ENCODE measurements around the gene GNL3.

Gene GNL3

DNA sequence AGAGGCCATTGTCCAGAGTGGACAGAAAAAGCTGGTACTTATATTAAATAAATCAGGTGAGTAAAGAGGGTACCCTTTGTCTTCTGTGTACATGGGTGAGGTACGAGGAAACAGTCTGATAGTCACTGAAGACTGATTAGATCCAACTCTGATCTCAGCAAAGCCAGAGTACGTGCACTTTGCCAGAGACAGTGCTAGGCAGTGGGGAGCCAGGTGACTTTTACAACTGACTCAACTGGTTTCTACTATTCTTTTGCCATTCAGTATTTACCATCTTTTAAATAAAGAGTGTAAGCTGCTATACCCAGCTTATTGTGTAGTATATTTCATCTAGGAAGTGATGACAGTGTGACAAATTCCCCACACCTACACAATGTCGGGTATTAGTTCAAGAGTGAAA, 3.3 kb downstream of the GNL3 start:
- no peak for DNase-seq (ENCODE audit: low read depth)

- no peak for DNase-seq (ENCODE audit: low read depth)
These were observed 4.7 kb downstream of the GNL3 start for GRCh38 chr3:52690560-52690959.

DNA sequence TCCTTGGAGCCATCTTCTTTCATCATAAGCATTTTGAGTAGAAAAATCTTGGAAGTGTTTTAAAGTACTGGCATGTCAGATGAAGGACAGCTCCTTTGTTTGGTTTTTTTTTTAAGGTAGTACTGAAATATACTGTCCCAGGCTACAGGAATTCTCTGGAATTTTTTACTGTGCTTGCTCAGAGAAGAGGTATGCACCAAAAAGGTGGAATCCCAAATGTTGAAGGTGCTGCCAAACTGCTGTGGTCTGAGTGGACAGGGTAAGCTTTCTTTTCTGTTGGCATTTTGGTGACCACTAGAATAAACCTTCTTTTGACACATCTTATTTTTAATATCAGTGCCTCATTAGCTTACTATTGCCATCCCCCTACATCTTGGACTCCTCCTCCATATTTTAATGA, 7.2 kb downstream of the GNL3 start:
- DNase-seq (ENCODE audit: low read depth): no peak

- DNase-seq (ENCODE audit: low read depth): no peak
These were observed 8.8 kb downstream of the GNL3 start for GRCh38 chr3:52694528-52695189.

DNA sequence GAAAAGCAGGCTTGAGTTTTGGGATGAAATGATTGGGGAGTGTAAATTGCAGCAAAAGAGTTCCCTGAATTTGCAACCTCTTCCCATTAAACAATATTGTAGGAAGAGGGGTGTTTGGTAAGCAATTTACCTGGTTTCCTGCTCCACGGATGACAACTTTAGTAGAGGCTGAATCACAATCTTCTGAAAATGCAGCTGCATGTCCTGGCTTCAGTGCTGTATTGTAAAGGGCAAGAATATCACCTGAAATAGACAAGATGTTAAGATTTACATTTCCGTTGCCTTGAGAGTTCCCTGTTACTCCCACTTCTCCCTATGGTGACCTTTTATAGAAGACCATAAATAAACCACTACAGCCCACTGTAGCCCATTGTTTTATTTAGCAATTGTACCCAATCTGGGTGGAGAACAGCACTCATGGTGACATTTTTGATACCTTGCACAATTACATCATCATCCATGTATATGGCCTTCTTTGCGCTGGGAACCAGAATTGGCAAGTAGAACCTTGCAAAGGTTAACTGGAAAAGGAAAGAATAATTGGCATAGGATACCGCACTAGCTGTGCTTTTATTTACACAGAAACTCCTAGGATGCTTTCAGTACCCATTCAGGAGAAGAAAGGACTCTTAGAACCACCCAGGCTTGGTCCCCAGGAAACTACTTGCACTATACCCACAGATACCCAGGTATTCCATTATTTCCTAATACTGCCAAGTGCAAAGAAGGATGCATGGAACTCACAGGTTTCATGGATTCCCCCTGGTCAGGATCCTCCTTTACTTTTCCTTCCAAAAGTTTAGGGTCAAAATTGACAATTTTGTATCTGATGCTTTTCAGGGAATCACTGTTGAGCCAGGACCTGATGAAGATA, 10.2 kb downstream of the GNL3 start:
- DNase-seq (ENCODE audit: low read depth): no peak

DNA sequence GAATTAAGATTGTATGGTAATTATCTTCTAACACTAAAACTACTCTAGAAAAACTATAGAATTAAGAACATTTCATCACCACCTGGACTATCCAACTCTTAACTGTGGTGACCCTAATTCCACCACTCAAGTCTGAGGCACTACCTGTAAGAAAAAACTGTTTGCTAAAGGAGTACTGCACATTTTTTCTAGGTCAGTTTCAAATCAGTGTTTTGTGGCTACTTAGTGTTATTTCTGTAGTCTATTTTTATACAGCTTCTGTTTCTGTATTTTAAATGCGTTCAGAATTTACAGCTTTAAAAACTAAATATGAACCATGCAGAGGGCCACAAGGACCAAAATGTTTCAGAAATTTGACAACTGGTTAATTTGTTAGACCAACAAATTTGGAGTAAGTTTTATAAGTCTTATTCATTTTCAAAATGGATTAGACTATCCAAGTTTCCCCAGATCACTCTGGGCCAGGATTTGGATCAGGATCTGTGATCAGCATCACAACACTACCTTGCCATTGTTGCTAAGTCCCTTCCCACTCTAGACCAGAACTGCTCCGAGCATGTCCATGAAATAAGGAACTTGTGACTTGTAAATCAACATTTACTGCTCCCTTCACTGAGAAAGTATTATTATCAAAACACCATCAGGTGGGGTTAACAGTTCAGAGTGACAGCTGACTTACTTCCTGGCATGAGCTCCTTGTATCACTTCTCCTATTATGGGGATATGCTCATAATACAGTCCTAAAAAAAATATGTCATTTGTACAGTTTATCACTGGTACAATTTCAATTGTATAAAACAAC, 11.2 kb downstream of the GNL3 start:
- no peak for DNase-seq (ENCODE audit: low read depth)

DNA sequence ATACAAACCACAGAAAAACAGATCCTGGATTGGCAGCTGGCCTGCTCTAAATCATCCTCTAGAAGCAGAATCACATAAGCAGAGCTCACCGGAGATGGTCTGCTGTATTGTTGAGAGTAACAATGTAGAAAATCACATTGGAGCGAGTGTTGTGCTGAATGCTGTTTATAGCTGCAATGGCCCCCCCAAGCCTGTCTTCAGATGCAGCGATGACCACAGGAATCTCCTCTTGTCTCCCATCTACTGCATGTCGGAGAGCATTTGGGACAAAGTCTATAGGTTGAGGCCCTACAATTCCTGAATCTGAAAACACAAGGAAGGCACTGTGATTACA, 11.8 kb downstream of the GNL3 start:
- DNase-seq (ENCODE audit: low read depth): no peak

GRCh38 chr3:52703341-52703740, 17.5 kb downstream of the GNL3 start:
- no peak for DNase-seq (ENCODE audit: low read depth)

GRCh38 chr3:52704611-52705437, 19.0 kb downstream of the GNL3 start:
- DNase-seq (ENCODE audit: low read depth): no peak

DNA sequence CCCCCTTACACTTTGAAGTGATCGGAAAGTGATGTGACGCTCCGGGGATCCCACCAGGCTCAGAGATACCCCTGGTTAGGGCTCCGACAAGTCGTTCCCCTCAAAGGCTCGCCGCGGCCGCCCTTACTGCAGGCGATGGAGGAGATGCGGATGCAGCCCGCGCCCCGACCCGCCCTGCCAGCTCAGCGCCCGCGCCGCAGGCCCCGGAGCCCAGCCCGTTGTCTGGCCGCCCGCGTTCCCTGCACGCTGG, 19.5 kb downstream of the GNL3 start:
- no peak for DNase-seq (ENCODE audit: low read depth)

DNA sequence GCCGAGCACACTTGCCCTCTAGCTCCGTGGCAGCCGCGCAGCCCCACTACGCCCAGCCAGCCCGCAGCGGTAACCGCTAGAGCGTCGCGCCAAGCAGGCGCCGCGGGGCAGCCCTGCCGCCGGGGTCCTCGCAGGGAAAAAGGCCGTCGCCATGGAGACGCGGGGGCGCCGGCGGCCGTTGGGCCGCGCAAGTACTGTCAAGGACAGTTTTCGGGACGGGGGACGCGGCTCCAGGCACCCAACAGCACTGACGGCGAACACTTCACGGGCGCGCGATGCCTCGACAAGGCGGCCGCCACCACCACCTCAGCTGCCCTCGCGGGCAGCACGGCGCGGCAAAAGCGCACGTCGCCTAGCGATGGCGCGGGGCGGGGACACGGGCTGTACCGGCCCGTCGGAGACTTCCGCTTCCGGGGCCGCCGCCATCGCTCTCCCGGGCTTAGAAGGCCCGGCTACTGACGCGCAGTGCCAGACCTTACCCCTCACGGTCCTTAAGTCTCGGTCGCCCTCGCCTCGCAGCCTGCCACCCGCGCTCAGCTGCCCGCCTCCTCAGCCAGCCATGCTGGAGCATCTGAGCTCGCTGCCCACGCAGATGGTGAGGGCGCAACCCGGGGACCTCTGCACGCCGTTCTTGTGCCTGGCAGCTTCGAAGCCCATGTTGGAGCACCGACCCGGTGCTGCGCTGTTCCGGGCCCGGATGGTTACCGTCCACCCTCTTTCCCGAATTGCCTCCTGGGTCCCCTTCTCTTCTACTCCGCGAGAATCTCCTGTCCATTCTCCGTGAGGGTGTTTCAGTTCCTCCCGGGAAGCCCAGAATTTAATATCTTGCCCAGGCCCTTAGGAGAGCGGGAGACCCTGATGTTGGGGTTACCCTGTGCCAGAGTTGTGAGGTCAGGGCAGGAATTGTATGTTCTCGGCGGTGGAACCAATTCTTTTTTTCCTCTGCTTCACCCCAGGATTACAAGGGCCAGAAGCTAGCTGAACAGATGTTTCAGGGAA, 20.2 kb downstream of the GNL3 start, which contains the start of the genes GLT8D1 and SPCS1:
Gene GLT8D1, minus strand, starts transcription at position 104 of the 999 bp plus-strand sequence. CDS start 5,331 bp downstream, outside the sequence.
Gene SPCS1, plus strand, starts transcription at position 419 of the 999 bp plus-strand sequence. Its CDS starts 141 bp downstream, at position 560.
- DNase-seq (ENCODE audit: low read depth): peak; percentile 78

DNA sequence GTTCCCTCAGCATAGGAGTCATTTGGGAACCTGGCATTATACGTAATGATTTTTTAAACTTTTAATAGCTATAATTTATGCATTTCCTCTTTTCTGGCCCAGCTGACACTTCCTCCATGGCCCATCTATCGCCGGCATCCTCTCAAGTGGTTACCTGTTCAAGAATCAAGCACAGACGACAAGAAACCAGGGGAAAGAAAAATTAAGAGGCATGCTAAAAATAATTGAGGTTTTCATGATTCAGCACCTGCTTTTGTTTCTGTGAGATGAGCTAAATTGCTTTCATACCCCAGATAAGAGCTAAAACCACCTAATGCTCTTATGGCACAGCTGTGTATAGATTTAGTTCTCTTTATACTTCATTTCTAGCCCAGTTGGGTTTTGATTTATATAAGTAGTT, 21.8 kb downstream of the GNL3 start:
- no peak for DNase-seq (ENCODE audit: low read depth)

GRCh38 chr3:52710512-52710911, 24.7 kb downstream of the GNL3 start:
- DNase-seq (ENCODE audit: low read depth): no peak

DNA sequence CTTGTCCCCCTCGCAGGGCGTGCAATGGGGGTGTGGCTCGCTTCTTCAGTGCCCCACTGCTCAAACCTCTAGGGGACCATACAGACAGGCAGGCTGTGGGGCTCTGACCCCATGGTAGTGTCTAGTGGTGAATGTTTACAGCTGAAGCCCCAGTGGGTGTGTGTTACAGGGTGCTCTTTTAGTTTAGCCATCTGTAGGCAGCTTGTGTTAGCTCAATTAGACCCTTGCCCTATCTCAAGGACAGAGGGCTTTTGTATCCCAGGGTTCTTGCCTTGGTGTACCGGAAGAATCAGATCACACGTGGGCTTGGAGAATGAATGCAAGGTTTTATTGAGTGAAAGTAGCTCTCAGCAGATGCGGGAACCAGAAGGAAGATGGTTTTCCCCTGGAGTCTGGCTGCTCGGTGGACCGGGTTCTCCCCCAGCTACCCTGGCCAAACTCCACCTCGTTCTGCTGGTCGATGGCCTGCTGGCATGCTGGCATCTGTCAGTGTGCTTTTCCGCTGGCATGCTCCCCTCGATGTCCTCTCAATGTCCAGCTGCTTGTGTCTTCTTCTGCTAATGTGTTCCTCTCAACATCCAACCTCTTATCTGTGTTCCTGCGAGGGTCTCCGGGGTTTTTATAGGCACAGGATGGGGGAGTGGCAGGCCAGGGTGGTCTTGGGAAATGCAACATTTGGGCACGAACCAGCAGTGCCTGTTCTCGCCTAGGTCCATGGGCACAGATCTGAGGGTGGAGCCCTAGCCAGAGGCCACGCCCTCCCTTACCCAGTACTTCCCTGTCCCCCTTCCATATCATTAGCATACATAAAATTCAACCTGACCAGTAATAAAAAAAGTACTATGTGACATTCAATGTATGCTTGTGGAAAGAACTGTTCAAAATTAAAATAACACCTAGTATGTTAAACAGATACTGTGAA, 26.7 kb downstream of the GNL3 start:
- DNase-seq (ENCODE audit: low read depth): no peak

DNA sequence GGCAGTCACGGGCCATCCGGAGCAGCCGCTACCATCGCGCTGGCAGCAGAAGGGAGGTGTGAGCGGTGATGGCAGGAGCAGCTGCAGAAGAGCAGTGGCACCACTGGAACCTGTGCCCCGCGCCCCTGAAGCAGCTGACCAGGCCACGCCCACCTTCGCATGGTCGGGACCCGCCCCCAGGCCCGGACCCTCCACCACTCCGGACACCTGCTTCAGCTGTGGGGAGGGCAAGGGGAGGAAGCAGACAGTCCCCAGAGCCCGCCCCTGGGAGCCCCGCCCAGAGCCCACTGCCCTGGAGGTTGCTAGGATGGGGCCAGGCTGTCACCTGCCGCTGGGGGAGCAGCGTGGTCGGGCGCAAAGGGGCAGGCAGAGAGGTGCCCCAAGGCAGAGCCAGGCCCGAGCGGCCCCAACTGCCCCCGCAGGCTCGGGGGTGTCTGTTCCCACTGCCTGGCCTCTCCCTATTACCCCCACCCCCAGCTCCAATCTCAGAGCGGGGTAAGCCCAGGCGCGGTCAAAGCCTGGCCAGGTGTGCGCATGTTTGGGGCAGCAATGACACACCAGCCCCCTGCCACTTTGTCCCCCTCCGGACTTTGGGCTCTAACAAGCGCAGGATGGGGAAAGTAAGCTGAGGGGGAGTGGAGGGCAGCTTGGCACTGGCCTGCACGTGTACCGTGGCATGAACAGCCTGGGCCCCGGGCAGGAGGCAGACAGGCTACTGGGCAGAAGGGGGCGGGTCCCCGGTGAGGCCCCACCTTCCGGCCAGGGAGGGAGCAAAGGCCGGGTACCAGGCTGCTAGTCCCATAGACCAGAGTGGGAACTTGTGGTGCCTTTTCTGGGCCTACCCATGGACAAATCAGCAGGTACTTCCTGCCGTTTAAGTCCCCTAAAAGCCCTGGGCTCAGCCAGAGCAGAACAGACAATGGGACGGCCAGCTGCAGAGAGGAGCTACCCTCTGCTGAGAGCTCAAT, 28.8 kb downstream of the GNL3 start:
- no peak for DNase-seq (ENCODE audit: low read depth)

- DNase-seq (ENCODE audit: low read depth): no peak
These were observed 30.0 kb downstream of the GNL3 start for GRCh38 chr3:52715714-52716305.

DNA sequence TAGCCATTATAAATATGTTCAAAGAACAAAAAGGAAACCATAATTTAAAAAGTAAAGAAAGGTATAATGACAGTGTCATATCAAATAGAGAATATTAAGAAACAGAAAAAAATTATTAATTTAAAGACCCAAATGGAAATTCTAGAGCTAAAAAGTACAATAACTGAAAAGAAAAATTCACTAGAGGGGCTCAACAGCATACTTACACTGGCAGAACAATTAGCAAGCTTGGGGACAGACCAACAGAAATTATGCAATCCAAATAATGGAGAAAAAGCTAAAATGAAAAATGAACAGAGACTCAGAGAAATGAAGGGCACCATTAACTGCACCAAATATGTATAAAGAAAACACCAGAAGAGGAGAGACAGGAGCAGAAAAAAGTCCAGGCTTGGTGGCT, 33.8 kb downstream of the GNL3 start:
- no peak for DNase-seq (ENCODE audit: low read depth)
